Adipocyte (in vitro differentiated cells): ENCODE data around the gene NAV2.

Experiments used
- DNase-seq: peaks from one replicate; pipeline ENCODE4 v3.0.0-alpha.2; 2015; ENCODE audit warnings: low read depth
- H3K27me3 ChIP-seq: replicated peaks from 2 replicates; pipeline ENCODE4 v1.7.0; 2013; ENCODE audit warnings: mild to moderate bottlenecking, low read length, moderate library complexity; ENCODE audit not compliant: control insufficient read depth, insufficient read depth
- H3K36me3 ChIP-seq: 2 replicates; pipeline ENCODE4 v1.7.0; 2013; ENCODE audit warnings: low read length, mild to moderate bottlenecking, moderate library complexity; ENCODE audit not compliant: control insufficient read depth, insufficient read depth, severe bottlenecking
- H3K4me1 ChIP-seq: 2 replicates; pipeline ENCODE4 v1.7.0; 2013; ENCODE audit warnings: mild to moderate bottlenecking, low read length, moderate library complexity; ENCODE audit not compliant: control insufficient read depth, insufficient read depth
- H3K4me3 ChIP-seq: 2 replicates; pipeline ENCODE4 v1.7.0; 2013; ENCODE audit warnings: mild to moderate bottlenecking, low read length, moderate library complexity
- H3K9ac ChIP-seq: 2 replicates; pipeline ENCODE4 v1.7.0; 2013; ENCODE audit warnings: mild to moderate bottlenecking, low read length, moderate library complexity
- H3K9me3 ChIP-seq: 2 replicates; pipeline ENCODE4 v1.7.0; 2013; ENCODE audit warnings: mild to moderate bottlenecking, low read length, moderate library complexity; ENCODE audit not compliant: control insufficient read depth

The NAV2 gene

DNA sequence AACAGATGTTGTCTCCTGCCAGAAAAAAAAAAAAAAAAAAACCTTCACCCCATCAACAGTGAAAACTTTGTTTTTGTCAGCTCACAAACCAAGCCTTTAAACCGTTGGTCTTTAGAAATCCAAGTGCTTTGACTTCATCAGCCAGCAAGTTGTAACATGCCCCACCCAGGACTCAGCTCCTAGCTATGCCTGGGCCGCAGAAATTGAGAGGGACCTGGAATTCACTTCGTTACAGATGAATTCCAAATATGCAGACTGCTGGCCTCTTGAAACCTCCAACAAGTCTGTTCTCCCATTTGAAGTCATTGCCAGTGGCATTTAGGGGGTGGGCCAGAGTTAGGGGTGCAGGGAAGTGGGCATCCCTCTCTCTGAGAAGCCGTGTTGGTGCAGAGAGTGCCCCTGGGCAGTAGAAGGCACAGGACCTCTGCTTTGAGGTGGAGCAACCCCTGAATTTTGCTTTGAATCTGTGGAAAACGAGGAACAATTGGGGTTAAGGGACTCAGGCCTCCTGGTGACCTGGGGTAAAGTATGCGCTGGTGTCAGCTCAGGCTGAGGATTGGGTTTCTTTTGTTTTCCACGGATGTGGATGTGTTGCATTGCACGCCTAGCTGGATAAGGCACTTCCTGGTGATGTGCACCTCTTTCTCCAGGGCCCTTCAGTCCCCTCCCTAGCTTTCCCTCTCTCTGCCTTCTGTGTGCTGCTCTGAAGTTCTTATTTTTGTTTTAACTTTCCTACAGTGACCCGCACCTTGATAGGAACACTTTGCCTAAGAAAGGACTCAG, 338.1 kb downstream of the NAV2 start:
- Histone ChIP-seq H3K4me3 (no peak overlapping the region), H3K4me1 (peaks cover 32% of the 10 kb centered on the region), H3K36me3 (peaks cover 94% of the 10 kb centered on the region), H3K9ac (no peak overlapping the region), H3K27me3 (no peaks in the 10 kb centered on the region), H3K9me3 (no peaks in the 10 kb centered on the region)
- DNase-seq: peak; percentile 71

- peaks cover 35% of the 10 kb centered on the region for H3K4me1 ChIP-seq
- H3K27me3 ChIP-seq: no peaks in the 10 kb centered on the region
- peaks cover 96% of the 10 kb centered on the region for H3K36me3 ChIP-seq
- H3K9me3 ChIP-seq: no peaks in the 10 kb centered on the region
- DNase-seq: no peak
- H3K9ac ChIP-seq: no peak overlapping the region
- H3K4me3 ChIP-seq: no peak overlapping the region
These were observed 339.1 kb downstream of the NAV2 start for GRCh38 chr11:20051469-20052399.

- H3K36me3 ChIP-seq: peaks cover 100% of the 10 kb centered on the region
- no peak for DNase-seq
- no peak overlapping the region for H3K9ac ChIP-seq
- peaks cover 20% of the 10 kb centered on the region for H3K4me1 ChIP-seq
- no peak overlapping the region for H3K4me3 ChIP-seq
- no peaks in the 10 kb centered on the region for H3K27me3 ChIP-seq
- H3K9me3 ChIP-seq: no peaks in the 10 kb centered on the region
These were observed 340.9 kb downstream of the NAV2 start for GRCh38 chr11:20053572-20053971.

DNA sequence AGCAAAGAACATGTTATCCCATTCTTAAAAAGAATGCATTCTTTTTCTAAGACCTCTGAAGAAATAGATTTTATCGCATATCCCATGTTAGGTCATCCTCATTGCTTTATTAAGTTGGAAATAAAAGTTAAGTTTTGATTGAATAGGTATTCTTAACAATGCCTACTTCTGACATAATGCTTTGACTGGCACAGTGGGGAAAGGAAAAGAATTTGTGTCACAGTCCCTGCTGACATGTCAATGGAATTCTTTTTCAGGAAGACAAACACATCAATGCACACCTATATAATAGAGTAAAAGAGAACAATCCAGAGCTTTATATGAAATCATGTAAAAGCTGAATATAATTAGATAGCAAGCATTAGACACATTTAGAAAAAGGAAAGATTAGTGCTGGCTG, 341.9 kb downstream of the NAV2 start:
- Histone ChIP-seq H3K4me1 (peaks cover 21% of the 10 kb centered on the region), H3K27me3 (no peaks in the 10 kb centered on the region), H3K36me3 (peaks cover 100% of the 10 kb centered on the region), H3K4me3 (no peak overlapping the region), H3K9me3 (no peaks in the 10 kb centered on the region), H3K9ac (no peak overlapping the region)
- DNase-seq: no peak

- peak; percentile 41 for DNase-seq
- Histone ChIP-seq H3K36me3 (peaks cover 100% of the 10 kb centered on the region), H3K4me3 (no peak overlapping the region), H3K9ac (no peak overlapping the region), H3K27me3 (no peaks in the 10 kb centered on the region), H3K4me1 (peaks cover 28% of the 10 kb centered on the region), H3K9me3 (no peaks in the 10 kb centered on the region)
These were observed 342.7 kb downstream of the NAV2 start for GRCh38 chr11:20055312-20055711.

DNA sequence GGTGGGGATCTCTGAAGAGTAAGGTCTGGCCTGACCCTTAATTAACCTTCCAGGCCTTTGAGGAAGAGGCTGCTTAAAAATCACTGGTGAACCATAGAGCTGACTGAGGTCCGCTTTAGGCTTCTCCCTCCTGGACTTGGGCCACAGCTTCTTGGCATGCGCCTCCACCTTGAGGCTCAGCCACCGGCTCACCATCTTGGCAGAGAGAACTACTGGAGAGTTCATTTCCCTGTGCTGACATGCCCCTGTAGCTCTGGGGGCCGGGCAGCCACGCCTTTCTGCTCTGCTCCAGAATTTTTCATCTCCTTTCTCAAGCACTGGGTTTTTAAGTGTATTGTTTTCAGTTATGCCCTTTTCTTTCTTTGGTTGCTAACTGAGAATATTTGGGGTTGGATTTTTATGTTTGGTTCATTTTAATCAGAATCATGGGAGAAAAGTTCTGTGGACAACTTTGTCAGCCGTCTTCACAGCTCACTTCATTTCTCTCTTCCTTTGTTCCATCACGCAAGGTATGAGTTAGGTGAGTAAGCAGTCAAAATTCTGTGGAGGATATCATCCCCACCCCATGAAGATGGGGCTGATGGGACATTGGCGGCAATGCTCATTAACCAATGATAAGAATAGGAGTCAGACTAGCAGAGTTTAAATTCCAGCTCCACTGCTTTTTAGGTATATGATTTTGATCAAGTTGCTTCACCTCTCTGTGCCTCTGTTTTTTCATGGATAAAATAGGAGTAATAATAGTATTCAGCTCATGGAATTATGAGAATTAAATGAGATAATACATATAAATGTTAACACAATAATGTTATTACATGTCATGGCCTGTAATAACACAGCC, 343.7 kb downstream of the NAV2 start:
- H3K4me1 ChIP-seq: peaks cover 29% of the 10 kb centered on the region

GRCh38 chr11:20056950-20057943, 344.6 kb downstream of the NAV2 start:
- H3K36me3 ChIP-seq: peaks cover 96% of the 10 kb centered on the region
- H3K4me3 ChIP-seq: no peak overlapping the region
- H3K27me3 ChIP-seq: no peaks in the 10 kb centered on the region
- H3K4me1 ChIP-seq: peaks cover 29% of the 10 kb centered on the region
- H3K9ac ChIP-seq: no peak overlapping the region
- no peaks in the 10 kb centered on the region for H3K9me3 ChIP-seq
- DNase-seq: peak; percentile 60

More for the DNA sequence above, 343.7 kb downstream of the NAV2 start:
- Histone ChIP-seq H3K4me3 (no peak overlapping the region), H3K9ac (no peak overlapping the region), H3K27me3 (no peaks in the 10 kb centered on the region), H3K9me3 (no peaks in the 10 kb centered on the region), H3K36me3 (peaks cover 96% of the 10 kb centered on the region)
- no peak for DNase-seq

DNA sequence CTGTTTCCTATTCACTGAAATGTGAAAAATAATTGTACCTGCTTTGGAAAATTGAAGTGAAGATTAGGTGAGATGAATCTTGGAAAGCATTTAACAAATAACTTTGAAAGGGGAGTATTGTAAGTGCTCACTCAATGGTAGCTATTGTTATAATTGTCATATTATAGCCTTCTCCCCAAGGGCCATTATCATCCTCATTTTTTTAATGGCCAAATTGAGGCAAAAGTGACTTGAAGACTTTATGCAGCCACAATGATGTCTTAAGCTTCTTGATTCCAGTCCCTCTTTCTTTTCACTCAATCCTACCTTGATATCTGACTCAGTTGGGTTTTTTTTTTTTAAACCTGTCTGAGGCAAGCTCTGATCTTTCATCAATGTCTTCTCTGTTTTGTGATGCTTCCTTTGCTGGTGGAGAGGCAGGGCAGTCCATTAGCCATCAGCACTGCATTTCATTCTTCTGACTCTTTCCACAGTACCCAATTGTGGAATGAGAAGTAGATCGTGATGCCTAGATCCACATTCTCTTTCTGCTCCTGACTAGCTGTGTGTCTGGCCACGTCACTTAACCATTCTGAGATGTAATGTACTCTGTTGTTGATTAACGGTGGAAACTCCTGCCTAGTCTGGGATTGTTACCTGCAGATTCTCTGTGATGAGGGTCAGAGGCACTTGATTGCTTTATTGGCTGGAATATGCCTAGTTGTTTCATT, 346.3 kb downstream of the NAV2 start:
- H3K9ac ChIP-seq: no peak overlapping the region
- peak; percentile 22 for DNase-seq
- no peak overlapping the region for H3K4me3 ChIP-seq
- H3K9me3 ChIP-seq: no peaks in the 10 kb centered on the region
- H3K27me3 ChIP-seq: no peaks in the 10 kb centered on the region
- H3K36me3 ChIP-seq: peaks cover 93% of the 10 kb centered on the region
- H3K4me1 ChIP-seq: peaks cover 29% of the 10 kb centered on the region

GRCh38 chr11:20059587-20060021, 347.0 kb downstream of the NAV2 start:
- H3K9me3 ChIP-seq: no peaks in the 10 kb centered on the region
- peak; percentile 34 for DNase-seq
- no peaks in the 10 kb centered on the region for H3K27me3 ChIP-seq
- H3K4me1 ChIP-seq: peaks cover 29% of the 10 kb centered on the region
- no peak overlapping the region for H3K4me3 ChIP-seq
- peaks cover 93% of the 10 kb centered on the region for H3K36me3 ChIP-seq
- H3K9ac ChIP-seq: no peak overlapping the region
